Measurements from ENCODE around the gene HAUS7.
A peak's percentile ranks its signal among the peaks of the same experiment; 100 is the strongest.

The HAUS7 gene

GRCh38 chrX:153401133-153401764 is 69.1 kb downstream of the HAUS7 start, which contains the start of gene PNMA6E:
Gene PNMA6E, minus strand, starts transcription at chrX:153401350. Its CDS starts 2,501 bp downstream, at chrX:153398849.
- ChIA-PET POLR2A (no interaction called here), CTCF (no interaction called here)

GRCh38 chrX:153400146-153401132 is 69.9 kb downstream of the HAUS7 start:
- Histone ChIP-seq H3K4me1 (ENCODE audit: control insufficient read depth, insufficient read depth, low read length) (no peaks in the 10 kb centered on the region), H3K9me3 (ENCODE audit: control insufficient read depth, insufficient read depth, low read depth, low read length) (no peaks in the 10 kb centered on the region), H3K27ac (ENCODE audit: extremely low read depth, low read depth, low read length) (no peak overlapping the region), H3K36me3 (ENCODE audit: control insufficient read depth in 2 of 2, insufficient read depth in 1 of 2, low read length in 2 of 2) (no peaks in the 10 kb centered on the region), H3K4me3 (ENCODE audit: low read depth, low read length) (no peak overlapping the region)
- CTCF ChIA-PET, result interaction anchor here (0.7 to 1.1 kb wide), 2 partner anchors 41 to 1451 kb away, joined by 3 to 4 read pairs; no protein-coding TSS in a partner anchor
- POLR2A ChIA-PET, result no interaction called here
- TF ChIP-seq PRDM10 (tag by site-specific recombination; IDR thresholded peaks at IDR 0.05), result peak; percentile 57; the same call in 1 of the 2 replicates
- no peak for TF ChIP-seq ZNF174 (tag by site-specific recombination; IDR thresholded peaks at IDR 0.05)
- TF ChIP-seq SCRT1 (tag by site-specific recombination; IDR thresholded peaks at IDR 0.05; ENCODE audit: borderline replicate concordance), result peak; percentile 72
- TF ChIP-seq ZNF670 (tag by site-specific recombination; IDR thresholded peaks at IDR 0.05; ENCODE audit: low read depth), result no peak
- TF ChIP-seq KLF1 (tag by site-specific recombination; IDR thresholded peaks at IDR 0.05), result no peak
- TF ChIP-seq ZNF654 (tag by site-specific recombination; IDR thresholded peaks at IDR 0.05; ENCODE audit: low read depth), result peak; percentile 21; the same call in 1 of the 2 replicates
- TF ChIP-seq ZBTB1 (tag by site-specific recombination; IDR thresholded peaks at IDR 0.05), result no peak
- TF ChIP-seq ZFP41 (tag by site-specific recombination; IDR thresholded peaks at IDR 0.05; ENCODE audit: borderline replicate concordance), result no peak
- no peak for TF ChIP-seq ZSCAN18 (tag by site-specific recombination; IDR thresholded peaks at IDR 0.05)
- no peak for TF ChIP-seq ZNF114 (tag by site-specific recombination; IDR thresholded peaks at IDR 0.05)
- TF ChIP-seq TCF7L2 (IDR thresholded peaks at IDR 0.05; ENCODE audit: borderline replicate concordance, low read depth, low read length), result no peak
- TF ChIP-seq RBAK (tag by site-specific recombination; IDR thresholded peaks at IDR 0.05), result no peak
- no peak for TF ChIP-seq ZBTB20 (tag by site-specific recombination; IDR thresholded peaks at IDR 0.05)
- 0 out of 2 replicates have a peak, but pooled peaks have one; percentile 5 for TF ChIP-seq ZBTB17 (tag by site-specific recombination; IDR thresholded peaks at IDR 0.05)
- TF ChIP-seq ZNF423 (tag by site-specific recombination; IDR thresholded peaks at IDR 0.05), result 0 out of 2 replicates have a peak, but pooled peaks have one; percentile 32
- TF ChIP-seq ZNF837 (tag by site-specific recombination; IDR thresholded peaks at IDR 0.05), result no peak
- TF ChIP-seq ZNF366 (tag by site-specific recombination; conservative IDR thresholded peaks at IDR 0.05), result no peak

More at GRCh38 chrX:153401133-153401764, 69.1 kb downstream of the HAUS7 start, which contains the start of gene PNMA6E:
- H3K9me3 ChIP-seq (ENCODE audit: control insufficient read depth, insufficient read depth, low read depth, low read length), result no peaks in the 10 kb centered on the region
- no peak within 1 kb of the TSS for H3K27ac ChIP-seq (ENCODE audit: extremely low read depth, low read depth, low read length)
- H3K4me3 ChIP-seq (ENCODE audit: low read depth, low read length), result no peak within 1 kb of the TSS
- TF ChIP-seq ZNF10 (tag by site-specific recombination; IDR thresholded peaks at IDR 0.05) (no peak), KLF16 (tag by site-specific recombination; IDR thresholded peaks at IDR 0.05) (no peak), ZNF561 (tag by site-specific recombination; IDR thresholded peaks at IDR 0.05; ENCODE audit: borderline replicate concordance) (no peak), TCF7L2 (IDR thresholded peaks at IDR 0.05; ENCODE audit: borderline replicate concordance, low read depth, low read length) (no peak), SP7 (tag by site-specific recombination; IDR thresholded peaks at IDR 0.05) (no peak), REST (tag by site-specific recombination; IDR thresholded peaks at IDR 0.05) (no peak), ZNF19 (tag by site-specific recombination; IDR thresholded peaks at IDR 0.05; ENCODE audit: low read depth) (no peak), KLF10 (tag by site-specific recombination; IDR thresholded peaks at IDR 0.05) (no peak)
- H3K4me1 ChIP-seq (ENCODE audit: control insufficient read depth, insufficient read depth, low read length), result no peaks in the 10 kb centered on the region
- H3K36me3 ChIP-seq (ENCODE audit: control insufficient read depth in 2 of 2, insufficient read depth in 1 of 2, low read length in 2 of 2), result no peaks in the 10 kb centered on the region

Measured in HEK293 (cell line).